Measurements from ENCODE around the gene NMT1.

DNA sequence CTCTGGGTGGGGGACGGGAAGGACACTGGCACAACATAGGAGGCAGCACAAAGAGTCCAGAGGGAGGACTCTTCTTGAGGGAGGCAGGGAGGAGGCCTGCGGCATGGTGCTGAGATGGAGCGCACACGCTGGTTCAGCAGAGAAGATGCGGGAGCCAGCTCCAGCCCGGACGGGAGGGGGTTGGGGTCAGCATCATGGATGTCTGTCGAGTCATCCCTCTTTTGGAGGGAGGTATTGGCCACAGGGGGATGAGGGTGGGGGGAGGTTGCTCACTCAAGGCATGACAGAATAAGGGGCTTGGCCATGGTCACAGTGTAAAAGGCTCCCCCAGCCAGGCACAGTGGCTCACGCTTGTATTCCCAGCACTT is 29.0 kb upstream of the NMT1 start:
- no peak for TF ChIP-seq CTCF (conservative IDR thresholded peaks at IDR 0.05)
- TF ChIP-seq ZFX (IDR thresholded peaks at IDR 0.05): no peak

Measured in C4-2B (cell line).